MM.1S (cell line): Measurements from ENCODE around the gene PTPRD.

Experiments used
- DNase-seq: peaks from one replicate; pipeline ENCODE4 v3.0.0-alpha.2; 2015
- H2AFZ ChIP-seq: fragments of 300-600 bp; sonication (generic); 2 replicates; pipeline ENCODE4 v1.6.0; 2016; ENCODE audit warnings: antibody characterized with exemption, low read length
- H3F3A ChIP-seq: fragments of 300-600 bp; sonication (generic); 2 replicates; pipeline ENCODE4 v1.6.1; 2016; ENCODE audit warnings: mild to moderate bottlenecking, antibody characterized with exemption, low read length, moderate library complexity, mixed read lengths; ENCODE audit not compliant: insufficient read depth
- H3K27ac ChIP-seq: fragments of 300-600 bp; sonication (generic); 2 replicates; pipeline ENCODE4 v1.5.1; 2016; ENCODE audit warnings: mild to moderate bottlenecking, low read length
- H3K27me3 ChIP-seq: fragments of 300-600 bp; sonication (generic); replicated peaks from 2 replicates; pipeline ENCODE4 v1.6.0; 2016; ENCODE audit warnings: low read length; ENCODE audit not compliant: insufficient read depth
- H3K36me3 ChIP-seq: fragments of 300-600 bp; sonication (generic); replicated peaks from 2 replicates; pipeline ENCODE4 v1.6.1; 2016; ENCODE audit warnings: mild to moderate bottlenecking, low read length, mixed read lengths; ENCODE audit not compliant: insufficient read depth
- H3K4me1 ChIP-seq: fragments of 300-600 bp; sonication (generic); 2 replicates; pipeline ENCODE4 v1.6.1; 2016; ENCODE audit warnings: low read length, mixed read lengths
- H3K4me2 ChIP-seq: fragments of 300-600 bp; sonication (generic); 2 replicates; pipeline ENCODE4 v1.6.0; 2016; ENCODE audit warnings: low read depth, low read length
- H3K4me3 ChIP-seq: fragments of 300-600 bp; sonication (generic); 2 replicates; pipeline ENCODE4 v1.5.1; 2016; ENCODE audit warnings: low read length, mixed read lengths
- H3K79me2 ChIP-seq: fragments of 300-600 bp; sonication (generic); 2 replicates; pipeline ENCODE4 v1.6.1; 2016; ENCODE audit warnings: mixed run types, low read length, mixed read lengths
- H3K9ac ChIP-seq: fragments of 300-600 bp; sonication (generic); 2 replicates; pipeline ENCODE4 v1.6.1; 2016; ENCODE audit warnings: low read length, mixed read lengths
- H3K9me2 ChIP-seq: fragments of 300-600 bp; sonication (generic); replicated peaks from 2 replicates; pipeline ENCODE4 v1.6.1; 2016; ENCODE audit warnings: mild to moderate bottlenecking, low read length, mixed read lengths; ENCODE audit not compliant: insufficient read depth
- H3K9me3 ChIP-seq: fragments of 300-600 bp; sonication (generic); replicated peaks from 2 replicates; pipeline ENCODE4 v1.6.1; 2016; ENCODE audit warnings: mild to moderate bottlenecking, low read length, mixed read lengths; ENCODE audit not compliant: insufficient read depth
- H4K20me1 ChIP-seq: fragments of 300-600 bp; sonication (generic); 2 replicates; pipeline ENCODE4 v1.6.1; 2016; ENCODE audit warnings: mild to moderate bottlenecking, low read length, moderate library complexity, mixed read lengths; ENCODE audit not compliant: insufficient read depth
- EZH2 ChIP-seq: fragments of 300-600 bp; sonication (generic); optimal IDR thresholded peaks from 2 replicates; pipeline ENCODE3; 2017; ENCODE audit warnings: low read depth, mild to moderate bottlenecking, antibody characterized with exemption, low read length, mixed read lengths
- EZH2phosphoT487 ChIP-seq: fragments of 300-600 bp; sonication (generic); IDR thresholded peaks from 2 replicates; pipeline ENCODE4 v1.6.1; 2018; ENCODE audit warnings: antibody characterized with exemption, low read length
- TF ChIP-seq, protein P1 (sequence below): fragments of 300-600 bp; sonication (generic); IDR thresholded peaks from 2 replicates; pipeline ENCODE4 v1.5.1; 2016; ENCODE audit warnings: antibody characterized with exemption, low read length, mixed read lengths

The PTPRD gene

DNA sequence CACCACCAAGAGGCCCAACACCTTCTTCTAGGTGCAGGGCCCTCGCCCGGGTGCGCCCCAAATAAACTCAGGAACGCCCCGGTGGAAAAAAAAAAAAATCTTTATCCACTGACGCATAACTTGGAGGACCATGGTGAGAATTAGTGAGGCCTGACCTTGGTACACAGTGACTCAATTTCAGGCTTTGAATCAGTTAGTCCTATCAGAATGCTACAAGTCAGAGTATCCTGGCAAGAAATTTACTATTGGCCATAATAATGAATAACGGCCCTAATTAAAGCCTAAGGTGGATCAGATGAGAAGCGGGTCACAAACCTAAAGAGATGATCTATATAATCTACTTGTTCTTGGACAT is 1899.0 kb downstream of the PTPRD start:
- H3K4me3 ChIP-seq, result no peak overlapping the region
- H3K27ac ChIP-seq, result no peak overlapping the region
- H3K79me2 ChIP-seq, result no peaks in the 10 kb centered on the region
- no peaks in the 10 kb centered on the region for H3K9me2 ChIP-seq
- H3K27me3 ChIP-seq, result no peaks in the 10 kb centered on the region
- H3K9me3 ChIP-seq, result no peaks in the 10 kb centered on the region
- no peak overlapping the region for H2AFZ ChIP-seq
- no peaks in the 10 kb centered on the region for H4K20me1 ChIP-seq
- H3F3A ChIP-seq, result no peaks in the 10 kb centered on the region
- DNase-seq, result no peak
- H3K4me2 ChIP-seq, result no peak overlapping the region
- H3K4me1 ChIP-seq, result no peaks in the 10 kb centered on the region
- TF ChIP-seq EZH2, result no peak
- TF ChIP-seq, protein P1, sequence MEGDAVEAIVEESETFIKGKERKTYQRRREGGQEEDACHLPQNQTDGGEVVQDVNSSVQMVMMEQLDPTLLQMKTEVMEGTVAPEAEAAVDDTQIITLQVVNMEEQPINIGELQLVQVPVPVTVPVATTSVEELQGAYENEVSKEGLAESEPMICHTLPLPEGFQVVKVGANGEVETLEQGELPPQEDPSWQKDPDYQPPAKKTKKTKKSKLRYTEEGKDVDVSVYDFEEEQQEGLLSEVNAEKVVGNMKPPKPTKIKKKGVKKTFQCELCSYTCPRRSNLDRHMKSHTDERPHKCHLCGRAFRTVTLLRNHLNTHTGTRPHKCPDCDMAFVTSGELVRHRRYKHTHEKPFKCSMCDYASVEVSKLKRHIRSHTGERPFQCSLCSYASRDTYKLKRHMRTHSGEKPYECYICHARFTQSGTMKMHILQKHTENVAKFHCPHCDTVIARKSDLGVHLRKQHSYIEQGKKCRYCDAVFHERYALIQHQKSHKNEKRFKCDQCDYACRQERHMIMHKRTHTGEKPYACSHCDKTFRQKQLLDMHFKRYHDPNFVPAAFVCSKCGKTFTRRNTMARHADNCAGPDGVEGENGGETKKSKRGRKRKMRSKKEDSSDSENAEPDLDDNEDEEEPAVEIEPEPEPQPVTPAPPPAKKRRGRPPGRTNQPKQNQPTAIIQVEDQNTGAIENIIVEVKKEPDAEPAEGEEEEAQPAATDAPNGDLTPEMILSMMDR, result no peak
- no peak for TF ChIP-seq EZH2phosphoT487
- no peaks in the 10 kb centered on the region for H3K36me3 ChIP-seq
- no peak overlapping the region for H3K9ac ChIP-seq

DNA sequence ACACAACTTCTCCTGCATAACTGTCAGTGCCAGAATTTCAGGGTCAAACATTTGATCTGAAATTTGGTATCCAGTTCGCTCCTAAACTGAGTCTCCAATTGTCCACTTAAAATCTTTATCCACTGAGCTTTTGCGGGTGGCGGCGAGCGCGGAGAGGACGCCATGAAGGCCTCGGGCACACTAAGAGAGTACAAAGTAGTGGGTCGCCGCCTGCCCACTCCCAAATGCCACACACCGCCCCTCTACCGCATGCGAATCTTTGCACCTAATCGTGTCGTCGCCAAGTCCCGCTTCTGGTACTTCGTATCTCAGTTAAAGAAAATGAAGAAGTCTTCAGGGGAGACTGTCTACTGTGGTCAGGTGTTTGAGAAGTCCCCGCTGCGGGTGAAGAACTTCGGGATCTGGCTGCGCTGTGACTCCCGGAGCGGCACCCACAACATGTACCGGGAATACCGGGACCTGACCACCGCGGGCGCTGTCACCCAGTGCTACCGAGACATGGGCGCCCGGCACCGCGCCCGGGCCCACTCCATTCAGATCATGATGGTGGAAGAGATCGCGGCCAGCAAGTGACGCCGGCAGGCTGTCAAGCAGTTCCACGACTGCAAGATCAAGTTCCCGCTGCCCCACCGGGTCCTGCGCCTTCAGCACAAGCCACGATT is 1899.5 kb downstream of the PTPRD start:
- Histone ChIP-seq H3K9me3 (no peaks in the 10 kb centered on the region), H3K4me3 (no peak overlapping the region), H3K9me2 (no peaks in the 10 kb centered on the region), H3K4me1 (no peaks in the 10 kb centered on the region), H3K27me3 (no peaks in the 10 kb centered on the region), H3K36me3 (no peaks in the 10 kb centered on the region), H3K79me2 (no peaks in the 10 kb centered on the region), H3F3A (no peaks in the 10 kb centered on the region), H3K27ac (no peak overlapping the region), H4K20me1 (no peaks in the 10 kb centered on the region), H3K4me2 (no peak overlapping the region), H2AFZ (no peak overlapping the region), H3K9ac (no peak overlapping the region)
- TF ChIP-seq EZH2 (no peak), EZH2phosphoT487 (no peak)
- TF ChIP-seq, protein P1, result no peak
- no peak for DNase-seq

- no peak overlapping the region for H3K4me2 ChIP-seq
- no peak overlapping the region for H3K27ac ChIP-seq
- no peaks in the 10 kb centered on the region for H3K4me1 ChIP-seq
- no peak overlapping the region for H3K9ac ChIP-seq
- H4K20me1 ChIP-seq, result no peaks in the 10 kb centered on the region
- no peaks in the 10 kb centered on the region for H3K36me3 ChIP-seq
- no peaks in the 10 kb centered on the region for H3F3A ChIP-seq
- H2AFZ ChIP-seq, result no peak overlapping the region
- H3K79me2 ChIP-seq, result no peaks in the 10 kb centered on the region
- no peaks in the 10 kb centered on the region for H3K9me2 ChIP-seq
- no peaks in the 10 kb centered on the region for H3K27me3 ChIP-seq
- no peaks in the 10 kb centered on the region for H3K9me3 ChIP-seq
- TF ChIP-seq EZH2phosphoT487 (no peak), EZH2 (no peak)
- TF ChIP-seq, protein P1, result no peak
- H3K4me3 ChIP-seq, result no peak overlapping the region
- DNase-seq, result no peak
These were observed 1903.1 kb downstream of the PTPRD start for GRCh38 chr9:8709731-8710130.
